Smooth muscle cell (in vitro differentiated cells): ENCODE measurements around the gene SPATA32. TPM values are rescaled to one million over a fixed set of nuclear protein-coding genes. Genes with fewer than 3 reads are reported as not detected.

Source experiments
- DNase-seq: peaks from one replicate; lab custom pipeline; 2025; ENCODE audit not compliant: unreplicated experiment; lab: John Stamatoyannopoulos, UW
- H2AFZ ChIP-seq: fragments of 200-600 bp; sonication (generic); 2 replicates; pipeline ENCODE4 v1.6.0; 2016; ENCODE audit warnings: antibody characterized with exemption, low read depth, mild to moderate bottlenecking
- H3F3A ChIP-seq: fragments of 200-600 bp; sonication (generic); 2 replicates; pipeline ENCODE4 v1.6.0; 2017; ENCODE audit warnings: antibody characterized with exemption, low read depth
- H3K27ac ChIP-seq: fragments of 200-600 bp; sonication (generic); 2 replicates; pipeline ENCODE4 v1.5.1; 2016; ENCODE audit warnings: low read depth, mild to moderate bottlenecking
- H3K27me3 ChIP-seq: fragments of 200-600 bp; sonication (generic); 2 replicates; pipeline ENCODE4 v1.6.1; 2016; ENCODE audit warnings: low read depth, mild to moderate bottlenecking
- H3K36me3 ChIP-seq: fragments of 200-600 bp; sonication (generic); 2 replicates; pipeline ENCODE4 v1.5.1; 2016; ENCODE audit warnings: low read depth
- H3K4me1 ChIP-seq: fragments of 200-600 bp; sonication (generic); 2 replicates; pipeline ENCODE4 v1.5.1; 2016; ENCODE audit warnings: low read depth
- H3K4me2 ChIP-seq: fragments of 200-600 bp; sonication (generic); 2 replicates; pipeline ENCODE4 v1.6.0; 2016; ENCODE audit warnings: mild to moderate bottlenecking
- H3K4me3 ChIP-seq: fragments of 200-600 bp; sonication (generic); 2 replicates; pipeline ENCODE4 v1.5.1; 2016; ENCODE audit warnings: mild to moderate bottlenecking
- H3K79me2 ChIP-seq: fragments of 200-600 bp; sonication (generic); 2 replicates; pipeline ENCODE4 v1.6.0; 2016; ENCODE audit warnings: low read depth, mild to moderate bottlenecking
- H3K9ac ChIP-seq: fragments of 200-600 bp; sonication (generic); 2 replicates; pipeline ENCODE4 v1.6.0; 2016; ENCODE audit warnings: low read depth
- H3K9me3 ChIP-seq: fragments of 200-600 bp; sonication (generic); replicated peaks from 2 replicates; pipeline ENCODE4 v1.5.1; 2016; ENCODE audit warnings: low read depth
- H4K20me1 ChIP-seq: fragments of 200-600 bp; sonication (generic); 2 replicates; pipeline ENCODE4 v1.6.0; 2016; ENCODE audit warnings: low read depth
- CTCF ChIP-seq: fragments of 200-600 bp; sonication (generic); IDR thresholded peaks from 2 replicates; pipeline ENCODE4 v1.5.1; 2017; ENCODE audit warnings: borderline replicate concordance, mild to moderate bottlenecking, antibody characterized with exemption; ENCODE audit not compliant: insufficient read depth, poor library complexity, severe bottlenecking
- WGBS: methylation state at CpG from one replicate; pipeline ENCODE4 v1.1.7; 2016; ENCODE audit warnings: low lambda C conversion rate; 5-methylcytosine and 5-hydroxymethylcytosine counted together
- polyA plus RNA-seq: library from polyadenylated mRNA; unstranded; fragments of >200 nt; fragmentation: Nextera tagmentation; extraction: Ambion mirVana; gene quantifications from 2 replicates; pipeline ENCODE4 v1.2.1, GENCODE V29; 2016
- total RNA-seq: library from RNA; depleted of rRNA; stranded (reverse); fragments of >200 nt; gene quantifications from 2 replicates; pipeline ENCODE4 v1.2.3, GENCODE V29; 2014

SPATA32 gene
- total and polyA plus RNA-seq, 2 experiments from 2014 or later: not detected

- Histone ChIP-seq H3K4me2 (no peak overlapping the region), H3K79me2 (no peaks in the 10 kb centered on the region), H3K9me3 (no peaks in the 10 kb centered on the region), H3K27ac (no peak overlapping the region), H3F3A (no peaks in the 10 kb centered on the region), H2AFZ (no peak overlapping the region), H4K20me1 (no peaks in the 10 kb centered on the region), H3K9ac (no peak overlapping the region), H3K36me3 (no peaks in the 10 kb centered on the region), H3K4me3 (no peak overlapping the region), H3K27me3 (peaks cover 30% of the 10 kb centered on the region), H3K4me1 (peaks cover 13% of the 10 kb centered on the region)
- no peak for TF ChIP-seq CTCF
- WGBS: 89% methylated on average over 18 of the region's 18 CpGs
- DNase-seq: no peak
Measured at GRCh38 chr17:45243750-45244149, 18.1 kb downstream of the SPATA32 start.

GRCh38 chr17:45242029-45242414, 19.9 kb downstream of the SPATA32 start:
- H3K79me2 ChIP-seq: no peaks in the 10 kb centered on the region
- peaks cover 13% of the 10 kb centered on the region for H3K4me1 ChIP-seq
- peak overlapping the region; percentile 83 for H3K4me2 ChIP-seq
- no peak overlapping the region for H3K9ac ChIP-seq
- no peak for DNase-seq
- peak overlapping the region; percentile 48 for H3K4me3 ChIP-seq
- H3K9me3 ChIP-seq: no peaks in the 10 kb centered on the region
- H4K20me1 ChIP-seq: no peaks in the 10 kb centered on the region
- peaks cover 30% of the 10 kb centered on the region for H3K27me3 ChIP-seq
- no peaks in the 10 kb centered on the region for H3K36me3 ChIP-seq
- 59% methylated on average over 2 of the region's 18 CpGs for WGBS
- TF ChIP-seq CTCF: no peak
- H2AFZ ChIP-seq: no peak overlapping the region
- H3K27ac ChIP-seq: no peak overlapping the region
- H3F3A ChIP-seq: no peaks in the 10 kb centered on the region

- Histone ChIP-seq H3K36me3 (no peaks in the 10 kb centered on the region), H3K79me2 (no peaks in the 10 kb centered on the region), H3K9ac (no peak overlapping the region), H3K27me3 (peaks cover 30% of the 10 kb centered on the region), H3F3A (no peaks in the 10 kb centered on the region), H3K27ac (no peak overlapping the region), H2AFZ (no peak overlapping the region), H3K4me1 (peaks cover 8% of the 10 kb centered on the region), H4K20me1 (no peaks in the 10 kb centered on the region), H3K4me3 (peak overlapping the region; percentile 48), H3K4me2 (peak overlapping the region; percentile 83), H3K9me3 (no peaks in the 10 kb centered on the region)
- TF ChIP-seq CTCF: no peak
- WGBS: 3% methylated on average over 29 of the region's 62 CpGs
- no peak for DNase-seq
Measured at GRCh38 chr17:45241328-45242028, 20.4 kb downstream of the SPATA32 start.

GRCh38 chr17:45240905-45241327, 21.0 kb downstream of the SPATA32 start:
- no peak for DNase-seq
- Histone ChIP-seq H3K27ac (no peak overlapping the region), H3K36me3 (no peaks in the 10 kb centered on the region), H4K20me1 (no peaks in the 10 kb centered on the region), H3K4me3 (peak overlapping the region; percentile 48), H3K4me1 (peaks cover 8% of the 10 kb centered on the region), H3F3A (no peaks in the 10 kb centered on the region), H2AFZ (no peak overlapping the region), H3K9me3 (no peaks in the 10 kb centered on the region), H3K4me2 (peak overlapping the region; percentile 83), H3K9ac (no peak overlapping the region), H3K79me2 (no peaks in the 10 kb centered on the region), H3K27me3 (peaks cover 30% of the 10 kb centered on the region)
- 36% methylated on average over 21 of the region's 21 CpGs for WGBS
- TF ChIP-seq CTCF: no peak
